Measurements from ENCODE around the gene SLC8B1.
A peak's percentile ranks its signal among the peaks of the same experiment; 100 is the strongest.
"Not testable (repeated sequence)": the region's sequence is repeated elsewhere in the genome, so short reads cannot be mapped to it uniquely, and the experiment has no call there.

The SLC8B1 gene

DNA sequence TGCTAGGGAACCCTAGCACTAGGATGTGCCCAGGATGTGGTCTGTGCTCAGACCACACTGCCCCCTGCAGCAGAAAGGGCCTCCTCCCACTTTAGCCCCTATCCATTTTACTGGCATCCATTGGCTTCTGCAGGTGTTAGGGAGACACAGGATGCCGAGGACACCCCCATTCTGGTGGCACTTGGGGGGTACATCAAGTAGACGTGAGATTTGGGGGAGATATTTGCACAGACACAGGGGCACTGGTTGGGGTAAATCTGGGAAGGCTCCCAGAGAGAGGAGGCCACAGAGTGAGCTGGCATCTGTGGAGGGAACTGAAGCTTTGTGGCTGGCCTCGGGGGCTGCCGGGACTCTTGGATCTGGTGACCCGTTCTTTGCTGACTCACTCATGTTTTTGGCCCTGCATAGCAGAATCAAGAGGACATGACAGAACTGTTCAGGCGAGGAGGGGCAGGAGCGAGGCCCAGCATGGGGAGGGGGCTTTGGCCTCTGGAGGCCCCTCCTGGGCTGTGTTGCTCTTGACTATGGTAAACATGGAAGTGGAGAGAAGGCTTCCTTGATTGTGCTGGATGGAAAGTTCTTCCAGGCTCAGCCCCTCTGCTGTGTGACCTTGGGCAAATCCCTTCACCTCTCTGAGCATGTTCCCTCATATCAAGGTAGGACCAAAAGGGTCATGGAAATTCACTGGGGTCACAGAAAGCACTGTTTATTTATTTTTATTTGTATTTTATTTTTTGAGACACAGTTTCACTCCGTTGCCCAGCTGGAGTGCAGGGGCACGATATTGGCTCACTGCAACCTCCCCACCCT, 25.2 kb upstream of the SLC8B1 start:
- H3K36me3 ChIP-seq (replicated peaks; ENCODE audit: low read depth, low read length): no peaks in the 10 kb centered on the region
- peaks cover 6% of the 10 kb centered on the region for H3K79me2 ChIP-seq (ENCODE audit: low read length)
- H3K4me3 ChIP-seq (ENCODE audit: low read length): peak overlapping the region; percentile 91; the same call in 1 of the 2 replicates
- H2AFZ ChIP-seq (ENCODE audit: low read depth, low read length): no peak overlapping the region
- no peaks in the 10 kb centered on the region for H4K20me1 ChIP-seq (ENCODE audit: insufficient read depth, low read length)
- H3K27me3 ChIP-seq (ENCODE audit: low read depth, low read length): no peaks in the 10 kb centered on the region
- no peak overlapping the region for H3K27ac ChIP-seq (ENCODE audit: low read length)
- H3K9me3 ChIP-seq (ENCODE audit: insufficient read depth, low read length): no peaks in the 10 kb centered on the region
- H3K4me1 ChIP-seq (ENCODE audit: low read length): peaks cover 15% of the 10 kb centered on the region
- H3K9ac ChIP-seq (ENCODE audit: low read length): no peak overlapping the region
- peak overlapping the region; percentile 98 for H3K4me2 ChIP-seq (ENCODE audit: low read length)
- TF ChIP-seq, protein P1, sequence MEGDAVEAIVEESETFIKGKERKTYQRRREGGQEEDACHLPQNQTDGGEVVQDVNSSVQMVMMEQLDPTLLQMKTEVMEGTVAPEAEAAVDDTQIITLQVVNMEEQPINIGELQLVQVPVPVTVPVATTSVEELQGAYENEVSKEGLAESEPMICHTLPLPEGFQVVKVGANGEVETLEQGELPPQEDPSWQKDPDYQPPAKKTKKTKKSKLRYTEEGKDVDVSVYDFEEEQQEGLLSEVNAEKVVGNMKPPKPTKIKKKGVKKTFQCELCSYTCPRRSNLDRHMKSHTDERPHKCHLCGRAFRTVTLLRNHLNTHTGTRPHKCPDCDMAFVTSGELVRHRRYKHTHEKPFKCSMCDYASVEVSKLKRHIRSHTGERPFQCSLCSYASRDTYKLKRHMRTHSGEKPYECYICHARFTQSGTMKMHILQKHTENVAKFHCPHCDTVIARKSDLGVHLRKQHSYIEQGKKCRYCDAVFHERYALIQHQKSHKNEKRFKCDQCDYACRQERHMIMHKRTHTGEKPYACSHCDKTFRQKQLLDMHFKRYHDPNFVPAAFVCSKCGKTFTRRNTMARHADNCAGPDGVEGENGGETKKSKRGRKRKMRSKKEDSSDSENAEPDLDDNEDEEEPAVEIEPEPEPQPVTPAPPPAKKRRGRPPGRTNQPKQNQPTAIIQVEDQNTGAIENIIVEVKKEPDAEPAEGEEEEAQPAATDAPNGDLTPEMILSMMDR (IDR thresholded peaks at IDR 0.05; ENCODE audit: low read depth, low read length): peak; percentile 21
- TF ChIP-seq EZH2phosphoT487 (IDR thresholded peaks at IDR 0.05; ENCODE audit: low read depth): no peak

DNA sequence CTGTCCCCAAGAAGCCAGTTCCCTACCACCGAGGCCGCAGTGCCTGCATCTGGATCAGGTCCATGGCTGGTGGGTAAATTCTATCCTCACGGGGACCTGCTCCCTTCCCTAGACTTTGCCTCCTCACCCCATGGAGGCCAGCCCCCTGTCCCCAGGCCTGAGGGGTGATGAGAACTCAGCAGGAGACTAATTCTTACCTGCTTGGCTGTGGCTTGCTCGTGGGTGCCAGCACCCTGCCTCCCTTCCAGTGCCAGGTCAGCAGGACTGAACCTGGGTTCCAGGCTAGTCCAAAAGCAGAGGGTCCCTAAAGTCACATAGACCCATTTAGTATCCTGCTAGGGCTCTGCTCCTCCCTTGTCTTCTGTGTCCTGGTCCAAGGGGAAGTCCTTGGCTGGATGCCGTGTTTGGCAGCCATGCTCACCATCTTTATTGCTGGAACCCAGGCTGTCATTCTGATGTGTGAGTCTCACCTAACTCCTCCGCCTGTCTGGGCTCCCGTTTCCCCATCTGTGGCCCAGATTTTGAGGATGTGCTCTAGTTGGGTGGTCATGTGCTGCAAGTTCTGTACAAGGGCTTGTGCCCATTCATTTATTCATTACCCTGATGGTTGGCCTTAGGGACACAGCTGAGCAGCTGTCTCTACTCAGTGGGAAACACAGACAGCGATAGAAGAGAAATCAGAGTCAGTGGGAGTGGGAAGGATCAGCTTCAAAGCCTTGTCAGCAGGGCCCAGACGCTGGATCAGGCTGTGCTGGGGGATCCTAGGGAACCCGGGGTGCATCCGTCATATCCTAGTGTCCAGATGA, 24.4 kb upstream of the SLC8B1 start:
- Histone ChIP-seq H3K4me3 (ENCODE audit: low read length) (peak overlapping the region; percentile 91), H3K4me2 (ENCODE audit: low read length) (peak overlapping the region; percentile 98), H3K9ac (ENCODE audit: low read length) (peak overlapping the region; percentile 78), H3K9me3 (ENCODE audit: insufficient read depth, low read length) (no peaks in the 10 kb centered on the region), H3K36me3 (replicated peaks; ENCODE audit: low read depth, low read length) (no peaks in the 10 kb centered on the region), H2AFZ (ENCODE audit: low read depth, low read length) (no peak overlapping the region), H3K27ac (ENCODE audit: low read length) (no peak overlapping the region), H3K27me3 (ENCODE audit: low read depth, low read length) (no peaks in the 10 kb centered on the region), H4K20me1 (ENCODE audit: insufficient read depth, low read length) (no peaks in the 10 kb centered on the region), H3K4me1 (ENCODE audit: low read length) (peaks cover 15% of the 10 kb centered on the region), H3K79me2 (ENCODE audit: low read length) (peaks cover 6% of the 10 kb centered on the region)
- no peak for TF ChIP-seq EZH2phosphoT487 (IDR thresholded peaks at IDR 0.05; ENCODE audit: low read depth)
- TF ChIP-seq, protein P1 (IDR thresholded peaks at IDR 0.05; ENCODE audit: low read depth, low read length): no peak

DNA sequence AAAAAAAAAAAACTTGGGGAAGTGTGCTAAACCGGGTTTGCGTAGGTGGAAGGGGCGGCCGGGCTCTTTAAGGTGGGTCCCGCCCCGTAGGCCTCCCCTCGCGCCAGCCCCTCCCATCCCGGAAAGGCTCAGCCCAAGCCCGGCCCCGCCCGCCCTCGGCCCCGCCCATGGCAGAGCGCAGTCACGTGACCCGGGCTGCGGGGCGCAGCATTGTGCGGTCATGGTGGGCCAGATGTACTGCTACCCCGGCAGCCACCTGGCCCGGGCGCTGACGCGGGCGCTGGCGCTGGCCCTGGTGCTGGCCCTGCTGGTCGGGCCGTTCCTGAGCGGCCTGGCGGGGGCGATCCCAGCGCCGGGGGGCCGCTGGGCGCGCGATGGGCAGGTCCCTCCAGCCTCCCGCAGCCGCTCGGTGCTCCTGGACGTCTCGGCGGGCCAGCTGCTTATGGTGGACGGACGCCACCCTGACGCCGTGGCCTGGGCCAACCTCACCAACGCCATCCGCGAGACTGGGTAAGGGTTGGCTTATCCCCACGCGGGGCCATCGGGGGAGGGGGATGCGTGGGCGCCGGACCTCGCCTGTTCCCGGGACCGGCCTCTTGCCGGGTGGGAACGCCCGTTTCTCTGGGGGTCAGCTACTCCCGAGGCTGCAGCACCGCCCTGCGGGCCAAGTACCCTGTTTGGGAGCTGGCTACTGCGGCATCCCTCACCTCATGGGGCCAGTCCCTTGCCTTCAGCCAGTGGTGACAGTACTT, 23.6 kb upstream of the SLC8B1 start, which contains the start of gene PLBD2:
TSS of gene PLBD2 (plus strand) at position 207 of the 752 bp plus-strand sequence. CDS start at position 221, 14 bp downstream.
- H3K9me3 ChIP-seq (ENCODE audit: insufficient read depth, low read length): no peaks in the 10 kb centered on the region
- H3K9ac ChIP-seq (ENCODE audit: low read length): peak within 1 kb of the TSS; percentile 78
- H4K20me1 ChIP-seq (ENCODE audit: insufficient read depth, low read length): no peaks in the 10 kb centered on the region
- H3K79me2 ChIP-seq (ENCODE audit: low read length): peaks cover 6% of the 10 kb centered on the region
- H3K4me1 ChIP-seq (ENCODE audit: low read length): peaks cover 15% of the 10 kb centered on the region
- H3K4me2 ChIP-seq (ENCODE audit: low read length): peak within 1 kb of the TSS; percentile 98
- H2AFZ ChIP-seq (ENCODE audit: low read depth, low read length): peak within 1 kb of the TSS; percentile 89
- H3K36me3 ChIP-seq (replicated peaks; ENCODE audit: low read depth, low read length): no peaks in the 10 kb centered on the region
- no peaks in the 10 kb centered on the region for H3K27me3 ChIP-seq (ENCODE audit: low read depth, low read length)
- TF ChIP-seq, protein P1 (IDR thresholded peaks at IDR 0.05; ENCODE audit: low read depth, low read length): no peak
- TF ChIP-seq EZH2phosphoT487 (IDR thresholded peaks at IDR 0.05; ENCODE audit: low read depth): no peak
- no peak within 1 kb of the TSS for H3K27ac ChIP-seq (ENCODE audit: low read length)
- H3K4me3 ChIP-seq (ENCODE audit: low read length): peak within 1 kb of the TSS; percentile 91

DNA sequence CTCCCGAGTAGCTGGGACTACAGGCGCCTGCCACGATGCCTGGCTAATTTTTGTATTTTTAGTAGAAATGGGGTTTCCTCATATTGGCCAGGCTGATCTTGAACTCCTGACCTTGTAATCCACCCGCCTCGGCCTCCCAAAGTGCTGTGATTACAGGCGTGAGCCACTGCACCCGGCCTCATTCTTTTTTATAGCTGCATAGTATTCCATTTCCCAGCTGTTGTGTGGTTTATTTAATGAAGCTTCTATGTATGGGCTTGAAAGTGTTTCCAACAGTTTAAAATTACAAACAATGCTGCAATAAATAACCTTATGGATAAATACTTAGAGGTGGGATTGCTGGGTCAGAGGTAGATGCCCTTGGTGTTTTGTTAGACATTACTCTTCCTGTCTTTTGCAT, 19.3 kb upstream of the SLC8B1 start:
- not testable (repeated sequence) for H3K9me3 ChIP-seq (ENCODE audit: insufficient read depth, low read length); H3K4me2 ChIP-seq (ENCODE audit: low read length); H4K20me1 ChIP-seq (ENCODE audit: insufficient read depth, low read length); H3K27ac ChIP-seq (ENCODE audit: low read length); H3K36me3 ChIP-seq (replicated peaks; ENCODE audit: low read depth, low read length); H3K4me3 ChIP-seq (ENCODE audit: low read length); H3K4me1 ChIP-seq (ENCODE audit: low read length); H3K27me3 ChIP-seq (ENCODE audit: low read depth, low read length); H3K9ac ChIP-seq (ENCODE audit: low read length); H3K79me2 ChIP-seq (ENCODE audit: low read length); H2AFZ ChIP-seq (ENCODE audit: low read depth, low read length)
